ENCODE data around the gene ACAA1. TPM values are rescaled to one million over a fixed set of nuclear protein-coding genes. Genes with fewer than 3 reads are reported as not detected.

Gene ACAA1
- total and polyA plus RNA-seq, 2 of the 4 experiments (the other 2 are of a cell fraction) = 30.8 to 62.4 TPM

GRCh38 chr3:38110314-38111050 lies 26.4 kb downstream of the ACAA1 start:
- no peak for ATAC-seq (ENCODE audit: low read depth)
- no peaks in the 10 kb centered on the region for H3K9me1 ChIP-seq (ENCODE audit: insufficient read depth, low read length)
- no peak overlapping the region for H2AK5ac ChIP-seq (ENCODE audit: low read depth, low read length)
- no peak overlapping the region for H3K9ac ChIP-seq (ENCODE audit: low read depth, low read length)
- H2BK15ac ChIP-seq (ENCODE audit: low read depth, low read length) = no peak overlapping the region
- H3K23ac ChIP-seq (ENCODE audit: low read depth, low read length) = no peak overlapping the region
- H3K27ac ChIP-seq (ENCODE audit: insufficient read depth, low read length) = no peak overlapping the region
- in situ Hi-C loops (cut with MboI; ENCODE audit: low sequenced_read_pairs) (no loop called here), dilution Hi-C loops (cut with HindIII; ENCODE audit: low sequenced_read_pairs, unreplicated experiment) (no loop called here), intact Hi-C loops (cut with micrococcal nuclease) (no loop called here)
- H2BK20ac ChIP-seq (ENCODE audit: low read depth, low read length) = no peak overlapping the region
- H3K18ac ChIP-seq (ENCODE audit: low read depth, low read length) = no peak overlapping the region
- no peak overlapping the region for H3K4me2 ChIP-seq (ENCODE audit: low read depth, low read length)
- no peaks in the 10 kb centered on the region for H3K79me1 ChIP-seq (ENCODE audit: low read depth in 1 of 2, low read length in 2 of 2)
- H3K27me3 ChIP-seq (ENCODE audit: control insufficient read depth, insufficient read depth, low read length) = peaks cover 14% of the 10 kb centered on the region
- H4K5ac ChIP-seq (ENCODE audit: low read depth, low read length) = no peak overlapping the region
- no peak overlapping the region for H2AK9ac ChIP-seq (replicated peaks; ENCODE audit: low read depth, low read length, poor library complexity)
- H4K91ac ChIP-seq (ENCODE audit: insufficient read depth, low read depth, low read length) = no peak overlapping the region
- no TSS peak for BruUV-seq (replicated peaks)
- 55% methylated on average over 2 of the region's 6 CpGs; no CpG with 5 or more reads in 1 of the 2 experiments for WGBS, 2 experiments (ENCODE audit: extremely low coverage in 2 of 2, insufficient read length in 1 of 2)
- no peak overlapping the region for H3K56ac ChIP-seq (ENCODE audit: extremely low read depth, insufficient read depth, low read length)
- H3K4me1 ChIP-seq (ENCODE audit: control insufficient read depth, insufficient read depth, low read length) = no peaks in the 10 kb centered on the region
- TF ChIP-seq CHD1 (IDR thresholded peaks at IDR 0.05; ENCODE audit: low read depth, low read length) = no peak
- TF ChIP-seq MAZ (IDR thresholded peaks at IDR 0.05; ENCODE audit: borderline replicate concordance, low read depth, low read length) = no peak
- no peak for TF ChIP-seq USF2 (IDR thresholded peaks at IDR 0.05; ENCODE audit: low read depth, low read length)
- TF ChIP-seq BHLHE40 (IDR thresholded peaks at IDR 0.05; ENCODE audit: low read depth, low read length) = no peak
- H4K8ac ChIP-seq (ENCODE audit: low read depth in 2 of 2, low read length in 2 of 2) = no peak overlapping the region
- no peak for DNase-seq
- no peak overlapping the region for H3K14ac ChIP-seq (replicated peaks; ENCODE audit: low read depth, low read length)
- no peaks in the 10 kb centered on the region for H3K36me3 ChIP-seq (ENCODE audit: control insufficient read depth, insufficient read depth, low read length)
- no peak overlapping the region for H3K4ac ChIP-seq (ENCODE audit: low read depth, low read length)
- H3K9me3 ChIP-seq (ENCODE audit: control insufficient read depth, insufficient read depth, low read length) = no peaks in the 10 kb centered on the region
- no peak overlapping the region for H2BK5ac ChIP-seq (ENCODE audit: low read depth, low read length, poor library complexity, severe bottlenecking)
- no peak overlapping the region for H2BK120ac ChIP-seq (ENCODE audit: low read depth, low read length)
- no peak overlapping the region for H3K4me3 ChIP-seq (ENCODE audit: insufficient read depth, low read depth, low read length)
- H4K20me1 ChIP-seq (ENCODE audit: insufficient read depth, low read length) = no peaks in the 10 kb centered on the region
- ChIA-PET CTCF (no interaction called here), POLR2A (ENCODE audit: unreplicated experiment) (no interaction called here)
- peak overlapping the region; percentile 44 for H2AFZ ChIP-seq (replicated peaks; ENCODE audit: low read length, poor library complexity)
